Hindlimb muscle (tissue), 1 donor: ENCODE results near the gene ADM5. TPM values are rescaled to one million over a fixed set of nuclear protein-coding genes. Genes with fewer than 3 reads are reported as not detected.
A peak's percentile ranks its signal among the peaks of the same experiment; 100 is the strongest.

Experiments used
- DNase-seq: peaks from one replicate; pipeline ENCODE4 v3.0.0-alpha.2; 2013
- polyA plus RNA-seq: library from polyadenylated mRNA; unstranded; fragments of 120-200 nt; gene quantifications from one replicate; pipeline ENCODE4 v1.2.1, GENCODE V29; 2013; ENCODE audit not compliant: insufficient read length

ADM5 gene
- 2.2 TPM for polyA plus RNA-seq

GRCh38 chr19:49689133-49690078 lies at the start of gene ADM5:
Gene ADM5 (plus strand): TSS chr19:49689594. CDS start chr19:49689838, 244 bp downstream.
- DNase-seq, result no peak

GRCh38 chr19:49640113-49640898 lies 49.1 kb upstream of the ADM5 start, which contains the start of gene RRAS:
Gene RRAS (minus strand): TSS chr19:49640143. CDS start chr19:49640098, 45 bp downstream.
- peak; percentile 100 for DNase-seq

GRCh38 chr19:49641688-49642491 lies 47.5 kb upstream of the ADM5 start, which contains the start of gene SCAF1:
Gene SCAF1 (plus strand): TSS chr19:49642209. CDS start chr19:49645027, 2,818 bp downstream.
- DNase-seq, result peak; percentile 100

GRCh38 chr19:49642492-49643035 lies 46.8 kb upstream of the ADM5 start:
- no peak for DNase-seq

GRCh38 chr19:49643466-49643865 lies 45.9 kb upstream of the ADM5 start:
- no peak for DNase-seq

GRCh38 chr19:49645592-49645991 lies 43.8 kb upstream of the ADM5 start:
- no peak for DNase-seq

GRCh38 chr19:49645995-49646394 lies 43.4 kb upstream of the ADM5 start:
- no peak for DNase-seq

GRCh38 chr19:49646586-49646985 lies 42.8 kb upstream of the ADM5 start:
- no peak for DNase-seq

- no peak for DNase-seq
These were observed 38.2 kb upstream of the ADM5 start for GRCh38 chr19:49651029-49651819.

GRCh38 chr19:49651820-49652550 lies 37.4 kb upstream of the ADM5 start:
- no peak for DNase-seq

- DNase-seq, result no peak
These were observed 36.6 kb upstream of the ADM5 start for GRCh38 chr19:49652551-49653465.

- no peak for DNase-seq
These were observed 36.0 kb upstream of the ADM5 start for GRCh38 chr19:49653466-49653806.

GRCh38 chr19:49654581-49654980 lies 34.8 kb upstream of the ADM5 start:
- DNase-seq, result no peak

- no peak for DNase-seq
These were observed 33.6 kb upstream of the ADM5 start for GRCh38 chr19:49655570-49656455.

GRCh38 chr19:49656456-49657109 lies 32.8 kb upstream of the ADM5 start:
- no peak for DNase-seq

- DNase-seq, result no peak
These were observed 31.8 kb upstream of the ADM5 start for GRCh38 chr19:49657493-49658138.

GRCh38 chr19:49658139-49658517 lies 31.3 kb upstream of the ADM5 start:
- DNase-seq, result no peak
